GM18868 (cell line): ENCODE data around the gene SNX24.

Experiments
- ATAC-seq: cut with Tn5 transposase; IDR thresholded peaks from one replicate; pipeline ENCODE4 v1.9.1; 2021; ENCODE audit warnings: mild to moderate bottlenecking, moderate library complexity; ENCODE audit not compliant: unreplicated experiment

The SNX24 gene

GRCh38 chr5:122999947-123000563 is 154.6 kb downstream of the SNX24 start:
- peak; percentile 97 for ATAC-seq

- ATAC-seq: no peak
Measured at GRCh38 chr5:123000731-123001130, 155.3 kb downstream of the SNX24 start.

DNA sequence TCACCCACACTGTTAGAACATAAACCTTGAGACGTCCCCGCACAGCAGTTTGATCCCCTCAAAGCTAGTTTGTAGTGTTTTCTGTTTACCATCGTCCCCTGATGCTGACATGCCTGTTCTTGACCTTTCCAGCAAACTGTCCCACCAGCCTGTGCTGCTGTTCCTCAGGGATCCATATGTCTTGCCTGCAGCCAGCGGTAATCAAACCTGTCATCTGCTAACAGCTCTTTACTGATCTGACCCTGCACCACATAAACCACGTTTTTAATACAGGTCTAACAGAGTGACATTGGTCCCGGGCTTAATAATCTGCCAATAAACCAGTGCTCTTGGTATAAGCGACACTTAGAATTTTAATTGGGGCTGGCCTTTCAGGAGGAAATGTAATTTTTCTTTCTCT is 156.4 kb downstream of the SNX24 start:
- ATAC-seq: no peak

DNA sequence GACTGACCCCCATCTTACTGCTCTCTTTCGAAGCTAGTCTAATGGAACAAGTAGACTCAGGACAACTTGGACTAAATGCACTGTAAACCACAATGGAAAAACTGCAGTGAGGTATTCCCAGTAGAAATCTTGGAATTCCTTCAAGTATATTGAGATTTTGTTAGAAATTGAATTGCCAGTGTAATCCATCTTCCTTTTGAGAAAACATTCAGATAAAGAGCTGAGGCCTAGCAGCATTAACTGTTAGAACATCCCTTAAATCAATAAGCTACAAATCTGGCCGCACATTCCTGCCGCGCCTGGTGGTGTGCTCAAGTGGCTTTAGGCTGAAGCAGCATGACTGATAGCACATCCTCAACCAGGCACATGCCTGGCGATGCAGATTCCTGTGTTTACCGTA is 161.8 kb downstream of the SNX24 start:
- ATAC-seq: no peak

GRCh38 chr5:123007754-123008153 is 162.3 kb downstream of the SNX24 start:
- no peak for ATAC-seq

- ATAC-seq: no peak
Measured at GRCh38 chr5:123012321-123012720, 166.9 kb downstream of the SNX24 start.

DNA sequence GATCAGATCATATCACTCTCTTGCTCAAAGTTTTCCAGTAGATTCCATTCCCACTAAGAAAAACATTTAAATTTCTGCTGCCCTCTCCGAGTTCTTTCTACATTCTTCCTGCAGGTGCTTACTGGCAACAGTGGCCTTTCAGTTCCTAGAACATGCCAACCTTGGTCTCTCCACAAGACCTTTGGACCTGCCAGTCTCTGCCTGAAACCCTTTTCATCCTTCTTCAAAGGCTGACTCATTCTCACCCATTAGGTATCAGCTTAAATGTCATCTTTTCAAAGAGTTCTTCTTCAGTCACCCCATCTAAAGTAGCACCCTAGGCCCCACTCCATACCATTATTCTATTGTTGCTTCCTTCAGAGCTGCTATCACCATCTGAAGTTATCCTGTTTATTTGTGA is 169.3 kb downstream of the SNX24 start:
- ATAC-seq: no peak

DNA sequence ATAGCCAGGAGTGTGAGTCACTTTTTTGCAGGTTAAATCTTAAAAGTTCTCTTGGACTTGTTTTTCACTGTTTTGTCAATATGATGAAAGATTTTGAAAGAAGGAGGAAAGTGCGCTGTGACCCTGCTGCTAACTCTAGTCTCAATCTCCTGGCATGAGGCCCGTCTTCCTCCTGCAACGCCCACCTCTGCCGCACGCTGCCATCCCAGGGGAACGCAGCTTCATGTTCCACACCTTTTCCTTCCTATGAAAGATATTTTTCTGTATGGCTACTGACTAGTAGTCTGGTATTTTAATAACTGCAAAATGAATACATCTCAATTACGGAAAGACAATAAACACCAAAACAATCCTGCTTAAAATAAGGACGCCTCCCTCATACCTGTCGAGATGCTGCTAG is 182.8 kb downstream of the SNX24 start:
- no peak for ATAC-seq

- ATAC-seq: no peak
Measured at GRCh38 chr5:123033157-123033671, 187.8 kb downstream of the SNX24 start.

- ATAC-seq: no peak
Measured at GRCh38 chr5:123035360-123035917, 190.0 kb downstream of the SNX24 start.

GRCh38 chr5:123035918-123036390 is 190.5 kb downstream of the SNX24 start:
- ATAC-seq: peak; percentile 18

- ATAC-seq: peak; percentile 57
Measured at GRCh38 chr5:123036391-123037103, 191.1 kb downstream of the SNX24 start, which contains the start of gene PPIC. Gene PPIC (minus strand): TSS chr5:123036725. CDS start chr5:123036625, 100 bp downstream.

GRCh38 chr5:123037104-123037418 is 191.6 kb downstream of the SNX24 start:
- peak; percentile 15 for ATAC-seq

GRCh38 chr5:123039673-123040072 is 194.3 kb downstream of the SNX24 start:
- ATAC-seq: no peak

DNA sequence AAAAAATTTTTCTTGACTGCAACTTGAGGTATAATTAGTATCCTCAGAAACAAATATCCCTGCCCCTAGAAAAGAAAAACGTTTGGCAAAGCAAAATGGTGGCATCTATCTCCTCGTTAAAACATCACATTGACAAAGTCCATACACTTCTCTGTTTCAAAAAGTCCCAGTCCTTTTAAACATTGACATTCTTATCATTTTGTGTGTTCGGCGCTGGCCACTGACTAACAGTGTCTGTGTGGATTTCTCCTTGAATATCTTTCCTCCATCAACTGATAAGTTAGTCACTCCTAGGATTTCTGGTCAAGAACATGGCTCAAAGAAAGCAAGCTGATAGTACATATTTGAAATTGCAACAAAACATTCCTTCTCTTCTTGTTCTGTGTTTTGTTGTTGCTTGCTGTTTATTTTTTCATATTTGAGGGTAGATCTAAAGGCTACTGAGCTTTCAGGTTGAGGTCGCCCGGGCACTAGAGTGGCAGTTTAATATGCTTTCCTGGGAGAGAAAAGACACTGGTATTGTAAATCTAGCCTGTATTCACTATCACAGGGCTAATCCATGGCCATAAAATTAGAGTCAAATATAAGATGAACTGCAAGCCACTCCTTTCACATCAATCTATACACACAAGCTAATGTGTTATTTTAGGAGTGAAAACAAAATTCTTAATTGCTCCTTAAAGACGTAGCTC is 199.7 kb downstream of the SNX24 start:
- no peak for ATAC-seq

- ATAC-seq: no peak
Measured at GRCh38 chr5:123046222-123046621, 200.8 kb downstream of the SNX24 start.

DNA sequence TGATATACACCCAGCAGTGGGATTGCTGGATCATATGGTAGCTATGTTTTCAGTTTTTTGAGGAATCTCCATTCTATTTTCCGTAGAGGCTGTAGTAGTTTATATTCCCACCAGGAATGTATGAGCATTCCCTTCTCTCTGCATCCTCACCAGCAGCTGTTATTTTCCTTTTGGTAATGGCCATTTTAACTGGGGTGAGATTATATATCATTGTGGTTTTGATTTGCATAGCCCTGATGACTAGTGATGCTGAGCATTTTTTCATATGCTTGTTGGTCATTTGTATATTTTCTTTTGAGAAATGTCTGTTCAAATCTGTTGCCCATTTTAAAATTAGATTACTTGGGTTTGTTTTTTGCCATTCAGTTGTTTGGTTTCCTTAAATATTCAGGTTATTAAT is 202.3 kb downstream of the SNX24 start:
- no peak for ATAC-seq

DNA sequence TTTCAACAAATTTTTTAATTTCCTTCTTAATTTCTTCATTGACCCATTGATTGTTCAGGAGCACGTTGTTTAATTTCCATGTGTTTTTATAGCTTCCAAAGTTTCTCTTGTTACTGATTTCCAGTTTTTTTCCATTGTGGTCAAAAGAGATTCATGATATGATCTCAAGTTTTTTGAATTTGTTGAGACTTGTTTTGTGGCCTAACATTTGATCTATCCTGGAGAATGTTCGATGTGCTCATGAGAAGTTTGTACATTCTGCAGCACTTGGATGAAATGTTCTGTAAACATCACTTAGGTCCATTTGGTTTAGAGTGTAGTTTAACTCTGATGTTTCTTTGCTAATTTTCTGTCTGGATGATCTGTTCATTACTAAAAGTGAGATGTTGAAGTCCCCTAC is 205.8 kb downstream of the SNX24 start:
- ATAC-seq: no peak
